Neural cell (in vitro differentiated cells): ENCODE measurements around the gene CTLA4. TPM values are rescaled to one million over a fixed set of nuclear protein-coding genes. Genes with fewer than 3 reads are reported as not detected.

ENCODE experiments used
- H2AFZ ChIP-seq: fragments of 200-600, 300-800 bp; sonication (generic), shearing (Covaris generic); 2 replicates; pipeline ENCODE4 v1.6.0; 2014; ENCODE audit warnings: low read depth, mild to moderate bottlenecking, antibody characterized with exemption, low read length, moderate library complexity
- H3F3A ChIP-seq: fragments of 200-600 bp; shearing (Covaris generic); 2 replicates; pipeline ENCODE4 v1.6.1; 2016; ENCODE audit warnings: mild to moderate bottlenecking, moderate library complexity, mixed read lengths, antibody characterized with exemption, low read length; ENCODE audit not compliant: insufficient read depth, poor library complexity, severe bottlenecking
- H3K27ac ChIP-seq: fragments of 200-600, 300-800 bp; sonication (generic), shearing (Covaris generic); 2 replicates; pipeline ENCODE4 v1.5.1; 2014; ENCODE audit warnings: mild to moderate bottlenecking, low read length, moderate library complexity
- H3K27me3 ChIP-seq: fragments of 300-800, 200-600 bp; sonication (generic), shearing (Covaris generic); 2 replicates; pipeline ENCODE4 v1.6.0; 2014; ENCODE audit warnings: mild to moderate bottlenecking, low read depth, low read length, moderate library complexity; ENCODE audit not compliant: insufficient read depth
- H3K36me3 ChIP-seq: fragments of 300-800, 200-600 bp; sonication (generic), shearing (Covaris generic); 2 replicates; pipeline ENCODE4 v1.5.1; 2014; ENCODE audit warnings: mild to moderate bottlenecking, antibody characterized with exemption, low read length, moderate library complexity; ENCODE audit not compliant: insufficient read depth
- H3K4me2 ChIP-seq: fragments of 300-800, 200-600 bp; sonication (generic), shearing (Covaris generic); 2 replicates; pipeline ENCODE4 v1.6.0; 2014; ENCODE audit warnings: mild to moderate bottlenecking, low read length
- H3K4me3 ChIP-seq: fragments of 300-800, 200-600 bp; sonication (generic), shearing (Covaris generic); 2 replicates; pipeline ENCODE4 v1.5.1; 2014; ENCODE audit warnings: mild to moderate bottlenecking, low read length, moderate library complexity
- H3K79me2 ChIP-seq: fragments of 200-600 bp; shearing (Covaris generic); replicated peaks from 2 replicates; pipeline ENCODE4 v1.6.0; 2014; ENCODE audit warnings: mild to moderate bottlenecking, low read length, moderate library complexity; ENCODE audit not compliant: insufficient read depth
- H3K9ac ChIP-seq: fragments of 300-800, 200-600 bp; sonication (generic), shearing (Covaris generic); 2 replicates; pipeline ENCODE4 v1.6.1; 2016; ENCODE audit warnings: mild to moderate bottlenecking, low read length, mixed read lengths
- H3K9me2 ChIP-seq: fragments of 200-600 bp; shearing (Covaris generic); 2 replicates; pipeline ENCODE4 v1.6.1; 2016; ENCODE audit warnings: mild to moderate bottlenecking, low read length, mixed read lengths; ENCODE audit not compliant: insufficient read depth
- H3K9me3 ChIP-seq: fragments of 200-600, 300-800 bp; sonication (generic), shearing (Covaris generic); 2 replicates; pipeline ENCODE4 v1.6.1; 2016; ENCODE audit warnings: mild to moderate bottlenecking, mixed run types, low read length, moderate library complexity, mixed read lengths
- H4K20me1 ChIP-seq: fragments of 200-600 bp; shearing (Covaris generic); 2 replicates; pipeline ENCODE4 v1.6.1; 2016; ENCODE audit warnings: mild to moderate bottlenecking, mixed run types; ENCODE audit not compliant: insufficient read depth
- EP300 ChIP-seq: fragments of 450-650 bp; conservative IDR thresholded peaks from 2 replicates; pipeline ENCODE4 v1.6.1; 2014; ENCODE audit warnings: antibody characterized with exemption, mild to moderate bottlenecking, moderate library complexity; ENCODE audit not compliant: poor library complexity, severe bottlenecking
- EZH2 ChIP-seq: fragments of 200-600, 300-800 bp; shearing (Covaris generic), sonication (generic); IDR thresholded peaks from 2 replicates; pipeline ENCODE4 v1.6.1; 2014; ENCODE audit warnings: antibody characterized with exemption, low read length, borderline replicate concordance, mild to moderate bottlenecking; ENCODE audit not compliant: insufficient read depth, poor library complexity, severe bottlenecking
- MXI1 ChIP-seq: fragments of 450-650 bp; conservative IDR thresholded peaks from 2 replicates; pipeline ENCODE4 v1.6.1; 2014; ENCODE audit warnings: antibody characterized with exemption, mild to moderate bottlenecking; ENCODE audit not compliant: poor library complexity, severe bottlenecking
- POLR2AphosphoS5 ChIP-seq: IDR thresholded peaks from 2 replicates; pipeline ENCODE4 v1.6.1; 2012
- RAD21 ChIP-seq: fragments of 450-650 bp; conservative IDR thresholded peaks from 2 replicates; pipeline ENCODE4 v1.6.1; 2014; ENCODE audit warnings: antibody characterized with exemption, mild to moderate bottlenecking, moderate library complexity
- SMC3 ChIP-seq: fragments of 450-650 bp; conservative IDR thresholded peaks from 2 replicates; pipeline ENCODE4 v1.6.1; 2014; ENCODE audit warnings: antibody characterized with exemption, mild to moderate bottlenecking, moderate library complexity; ENCODE audit not compliant: poor library complexity
- TAF1 ChIP-seq: IDR thresholded peaks from 2 replicates; pipeline ENCODE4 v1.6.1; 2012; ENCODE audit warnings: low read depth
- polyA plus RNA-seq: library from polyadenylated mRNA; depleted of rRNA; stranded (reverse); fragments of >200 nt; gene quantifications from 2 replicates; pipeline ENCODE4 v1.2.3, GENCODE V29; 2014
- TF ChIP-seq, protein P1 (sequence below): IDR thresholded peaks from 2 replicates; pipeline ENCODE4 v1.6.1; 2012; ENCODE audit warnings: borderline replicate concordance
- TF ChIP-seq, protein P2 (sequence below): fragments of 450-650 bp; IDR thresholded peaks from 2 replicates; pipeline ENCODE4 v1.5.1; 2014; ENCODE audit warnings: antibody characterized with exemption, mild to moderate bottlenecking, moderate library complexity; ENCODE audit not compliant: poor library complexity, severe bottlenecking

The CTLA4 gene
- polyA plus RNA-seq, 1 donor from 2014 or later: not detected

DNA sequence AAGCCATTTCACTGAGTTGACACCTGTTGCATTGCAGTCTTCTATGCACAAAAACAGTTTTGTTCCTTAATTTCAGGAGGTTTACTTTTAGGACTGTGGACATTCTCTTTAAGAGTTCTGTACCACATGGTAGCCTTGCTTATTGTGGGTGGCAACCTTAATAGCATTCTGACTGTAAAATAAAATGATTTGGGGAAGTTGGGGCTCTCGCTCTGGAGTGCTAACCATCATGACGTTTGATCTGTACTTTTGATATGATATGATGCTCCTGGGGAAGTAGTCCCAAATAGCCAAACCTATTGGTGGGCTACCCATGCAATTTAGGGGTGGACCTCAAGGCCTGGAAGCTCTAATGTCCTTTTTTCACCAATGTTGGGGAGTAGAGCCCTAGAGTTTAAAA, 3.4 kb downstream of the CTLA4 start:
- no peaks in the 10 kb centered on the region for H4K20me1 ChIP-seq
- H3K9me2 ChIP-seq: no peaks in the 10 kb centered on the region
- peak overlapping the region; percentile 81 for H3K27ac ChIP-seq
- no peak overlapping the region for H3K9ac ChIP-seq
- H3K4me3 ChIP-seq: no peak overlapping the region
- no peak for TF ChIP-seq POLR2AphosphoS5
- no peak for TF ChIP-seq EP300
- TF ChIP-seq EZH2: no peak
- TF ChIP-seq, protein P1, sequence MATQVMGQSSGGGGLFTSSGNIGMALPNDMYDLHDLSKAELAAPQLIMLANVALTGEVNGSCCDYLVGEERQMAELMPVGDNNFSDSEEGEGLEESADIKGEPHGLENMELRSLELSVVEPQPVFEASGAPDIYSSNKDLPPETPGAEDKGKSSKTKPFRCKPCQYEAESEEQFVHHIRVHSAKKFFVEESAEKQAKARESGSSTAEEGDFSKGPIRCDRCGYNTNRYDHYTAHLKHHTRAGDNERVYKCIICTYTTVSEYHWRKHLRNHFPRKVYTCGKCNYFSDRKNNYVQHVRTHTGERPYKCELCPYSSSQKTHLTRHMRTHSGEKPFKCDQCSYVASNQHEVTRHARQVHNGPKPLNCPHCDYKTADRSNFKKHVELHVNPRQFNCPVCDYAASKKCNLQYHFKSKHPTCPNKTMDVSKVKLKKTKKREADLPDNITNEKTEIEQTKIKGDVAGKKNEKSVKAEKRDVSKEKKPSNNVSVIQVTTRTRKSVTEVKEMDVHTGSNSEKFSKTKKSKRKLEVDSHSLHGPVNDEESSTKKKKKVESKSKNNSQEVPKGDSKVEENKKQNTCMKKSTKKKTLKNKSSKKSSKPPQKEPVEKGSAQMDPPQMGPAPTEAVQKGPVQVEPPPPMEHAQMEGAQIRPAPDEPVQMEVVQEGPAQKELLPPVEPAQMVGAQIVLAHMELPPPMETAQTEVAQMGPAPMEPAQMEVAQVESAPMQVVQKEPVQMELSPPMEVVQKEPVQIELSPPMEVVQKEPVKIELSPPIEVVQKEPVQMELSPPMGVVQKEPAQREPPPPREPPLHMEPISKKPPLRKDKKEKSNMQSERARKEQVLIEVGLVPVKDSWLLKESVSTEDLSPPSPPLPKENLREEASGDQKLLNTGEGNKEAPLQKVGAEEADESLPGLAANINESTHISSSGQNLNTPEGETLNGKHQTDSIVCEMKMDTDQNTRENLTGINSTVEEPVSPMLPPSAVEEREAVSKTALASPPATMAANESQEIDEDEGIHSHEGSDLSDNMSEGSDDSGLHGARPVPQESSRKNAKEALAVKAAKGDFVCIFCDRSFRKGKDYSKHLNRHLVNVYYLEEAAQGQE: no peak
- no peak for TF ChIP-seq TAF1
- no peak for TF ChIP-seq MXI1
- TF ChIP-seq SMC3: no peak
- no peak for TF ChIP-seq RAD21
- TF ChIP-seq, protein P2, sequence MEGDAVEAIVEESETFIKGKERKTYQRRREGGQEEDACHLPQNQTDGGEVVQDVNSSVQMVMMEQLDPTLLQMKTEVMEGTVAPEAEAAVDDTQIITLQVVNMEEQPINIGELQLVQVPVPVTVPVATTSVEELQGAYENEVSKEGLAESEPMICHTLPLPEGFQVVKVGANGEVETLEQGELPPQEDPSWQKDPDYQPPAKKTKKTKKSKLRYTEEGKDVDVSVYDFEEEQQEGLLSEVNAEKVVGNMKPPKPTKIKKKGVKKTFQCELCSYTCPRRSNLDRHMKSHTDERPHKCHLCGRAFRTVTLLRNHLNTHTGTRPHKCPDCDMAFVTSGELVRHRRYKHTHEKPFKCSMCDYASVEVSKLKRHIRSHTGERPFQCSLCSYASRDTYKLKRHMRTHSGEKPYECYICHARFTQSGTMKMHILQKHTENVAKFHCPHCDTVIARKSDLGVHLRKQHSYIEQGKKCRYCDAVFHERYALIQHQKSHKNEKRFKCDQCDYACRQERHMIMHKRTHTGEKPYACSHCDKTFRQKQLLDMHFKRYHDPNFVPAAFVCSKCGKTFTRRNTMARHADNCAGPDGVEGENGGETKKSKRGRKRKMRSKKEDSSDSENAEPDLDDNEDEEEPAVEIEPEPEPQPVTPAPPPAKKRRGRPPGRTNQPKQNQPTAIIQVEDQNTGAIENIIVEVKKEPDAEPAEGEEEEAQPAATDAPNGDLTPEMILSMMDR: no peak
- H3K9me3 ChIP-seq: no peaks in the 10 kb centered on the region
- H2AFZ ChIP-seq: no peak overlapping the region
- no peaks in the 10 kb centered on the region for H3K79me2 ChIP-seq
- H3K27me3 ChIP-seq: no peaks in the 10 kb centered on the region
- peaks cover 14% of the 10 kb centered on the region for H3F3A ChIP-seq
- no peaks in the 10 kb centered on the region for H3K36me3 ChIP-seq
- no peak overlapping the region for H3K4me2 ChIP-seq

DNA sequence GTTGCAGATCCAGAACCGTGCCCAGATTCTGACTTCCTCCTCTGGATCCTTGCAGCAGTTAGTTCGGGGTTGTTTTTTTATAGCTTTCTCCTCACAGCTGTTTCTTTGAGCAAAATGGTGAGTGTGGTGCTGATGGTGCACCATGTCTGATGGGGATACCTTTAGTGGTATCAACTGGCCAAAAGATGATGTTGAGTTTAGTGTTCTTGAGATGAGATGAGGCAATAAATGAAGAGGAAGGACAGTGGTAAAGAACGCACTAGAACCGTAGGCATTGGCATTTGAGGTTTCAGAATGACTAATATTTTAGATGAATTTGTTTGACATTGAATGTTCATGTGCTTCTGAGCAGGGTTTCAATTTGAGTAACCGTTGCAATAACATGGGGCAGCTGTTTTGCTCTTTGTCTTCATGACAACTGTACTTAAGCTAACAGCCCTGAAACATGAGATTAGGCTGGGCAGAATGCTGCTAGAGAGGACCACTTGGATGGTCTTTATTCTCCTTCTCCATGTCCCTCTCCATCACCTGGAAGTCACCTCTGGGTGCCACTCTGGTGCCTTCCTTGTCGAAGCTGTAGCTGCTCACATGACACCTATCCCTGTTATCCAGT, 3.9 kb downstream of the CTLA4 start:
- no peaks in the 10 kb centered on the region for H3K36me3 ChIP-seq
- peak overlapping the region; percentile 81 for H3K27ac ChIP-seq
- H3K9me2 ChIP-seq: no peaks in the 10 kb centered on the region
- H3F3A ChIP-seq: peaks cover 14% of the 10 kb centered on the region
- no peaks in the 10 kb centered on the region for H3K9me3 ChIP-seq
- H4K20me1 ChIP-seq: no peaks in the 10 kb centered on the region
- TF ChIP-seq EZH2: no peak
- TF ChIP-seq SMC3: no peak
- TF ChIP-seq, protein P2: no peak
- TF ChIP-seq, protein P1: no peak
- TF ChIP-seq POLR2AphosphoS5: no peak
- no peak for TF ChIP-seq TAF1
- no peak for TF ChIP-seq MXI1
- TF ChIP-seq EP300: no peak
- TF ChIP-seq RAD21: no peak
- H3K27me3 ChIP-seq: no peaks in the 10 kb centered on the region
- peak overlapping the region; percentile 36 for H3K9ac ChIP-seq
- no peaks in the 10 kb centered on the region for H3K79me2 ChIP-seq
- peak overlapping the region; percentile 43 for H3K4me3 ChIP-seq
- peak overlapping the region; percentile 42 for H3K4me2 ChIP-seq
- no peak overlapping the region for H2AFZ ChIP-seq
